Muscle of back (tissue), 11 donors: Measurements from ENCODE around the gene SLC1A5. TPM values are rescaled to one million over a fixed set of nuclear protein-coding genes. Genes with fewer than 3 reads are reported as not detected.
"Not testable (repeated sequence)": the region's sequence is repeated elsewhere in the genome, so short reads cannot be mapped to it uniquely, and the experiment has no call there.

Experiments
- DNase-seq, 3 donors: peaks; one replicate each; pipeline versions ENCODE4 v3.0.0 to v3.0.0-alpha.2; 2013
- polyA plus RNA-seq, 10 donors: library from polyadenylated mRNA; unstranded; fragments of 120-200 nt; gene quantifications; one replicate each; pipeline ENCODE4 v1.2.1, GENCODE V29; 2013; ENCODE audit not compliant: insufficient read length in 10 of 10

Gene SLC1A5
- polyA plus RNA-seq, 10 donors: 17.0 to 33.9 (median 21.3) TPM

- DNase-seq: not testable (repeated sequence)
Measured at GRCh38 chr19:46804432-46804831, 16.0 kb upstream of the SLC1A5 start.

GRCh38 chr19:46803555-46803954 lies 15.2 kb upstream of the SLC1A5 start:
- DNase-seq: no peak

GRCh38 chr19:46802152-46802551 lies 13.8 kb upstream of the SLC1A5 start:
- no peak for DNase-seq

- DNase-seq: no peak
Measured at GRCh38 chr19:46798713-46799112, 10.3 kb upstream of the SLC1A5 start.

- DNase-seq: no peak
Measured at GRCh38 chr19:46797881-46798280, 9.5 kb upstream of the SLC1A5 start.

- DNase-seq: no peak
Measured at GRCh38 chr19:46791944-46792343, 3.5 kb upstream of the SLC1A5 start.

GRCh38 chr19:46789371-46789770 lies 977 bp upstream of the SLC1A5 start:
- DNase-seq: no peak

GRCh38 chr19:46788968-46789338 lies 559 bp upstream of the SLC1A5 start:
- no peak for DNase-seq

GRCh38 chr19:46787331-46788261 lies 798 bp downstream of the SLC1A5 start:
- DNase-seq: peak; percentile 44 to 85 (median 48)

- no peak for DNase-seq
Measured at GRCh38 chr19:46787040-46787330, 1.4 kb downstream of the SLC1A5 start.

GRCh38 chr19:46786236-46787039 lies 2.0 kb downstream of the SLC1A5 start:
- peak; percentile 85 to 94 (median 87) for DNase-seq

- no peak for DNase-seq
Measured at GRCh38 chr19:46785980-46786235, 2.5 kb downstream of the SLC1A5 start.

GRCh38 chr19:46785054-46785979 lies 3.1 kb downstream of the SLC1A5 start:
- DNase-seq: no peak

GRCh38 chr19:46784262-46785053 lies 3.9 kb downstream of the SLC1A5 start:
- DNase-seq: peak; percentile 44 to 89 (median 79)

- DNase-seq: no peak
Measured at GRCh38 chr19:46783670-46784069, 4.7 kb downstream of the SLC1A5 start.

- no peak for DNase-seq
Measured at GRCh38 chr19:46782355-46783019, 5.9 kb downstream of the SLC1A5 start.

- not testable (repeated sequence) for DNase-seq
Measured at GRCh38 chr19:46777956-46778645, 10.3 kb downstream of the SLC1A5 start.

- DNase-seq: no peak
Measured at GRCh38 chr19:46776927-46777911, 11.2 kb downstream of the SLC1A5 start.
